ENCODE data around the gene KLK15.

KLK15 gene

GRCh38 chr19:50776131-50776530 lies 57.2 kb downstream of the KLK15 start:
- DNase-seq (ENCODE audit: low read depth, low spot score): no peak
